ENCODE measurements around the gene PTGER2. TPM values are rescaled to one million over a fixed set of nuclear protein-coding genes. Genes with fewer than 3 reads are reported as not detected.

The PTGER2 gene
- total RNA-seq, 1 donor from 2014 or later = 123 TPM

GRCh38 chr14:52304248-52304904, 9.7 kb upstream of the PTGER2 start:
- intact Hi-C loops (cut with micrococcal nuclease) = no loop called here

GRCh38 chr14:52305014-52305413, 9.1 kb upstream of the PTGER2 start:
- intact Hi-C loops (cut with micrococcal nuclease) = no loop called here

DNA sequence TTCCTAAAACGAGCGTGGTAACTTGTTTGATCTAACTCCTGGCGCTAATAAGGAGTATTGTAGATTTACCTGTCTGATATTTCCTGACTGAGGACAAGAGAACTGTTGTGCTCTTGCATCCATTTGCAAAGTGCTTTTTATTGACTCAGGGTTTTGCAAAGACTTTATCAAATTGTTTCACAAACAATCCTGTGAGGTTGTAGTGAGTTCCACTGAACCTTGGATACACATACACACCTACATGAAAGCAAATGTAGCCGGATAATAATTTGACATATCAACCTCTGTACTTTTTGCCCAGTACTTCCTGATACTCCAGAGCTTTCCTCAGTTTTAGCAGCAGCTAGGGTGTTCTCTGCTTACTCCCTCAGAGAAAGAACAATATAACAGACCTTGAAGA, 6.7 kb upstream of the PTGER2 start:
- intact Hi-C loops (cut with micrococcal nuclease) = no loop called here

GRCh38 chr14:52307905-52308304, 6.2 kb upstream of the PTGER2 start:
- intact Hi-C loops (cut with micrococcal nuclease) = no loop called here

- intact Hi-C loops (cut with micrococcal nuclease) = loop anchor here (5.0 to 10.0 kb wide), 3 partner anchors 157 to 484 kb away; partner anchors contain the start of genes GNG2 and GNPNAT1
These were observed 3.6 kb upstream of the PTGER2 start for GRCh38 chr14:52310541-52310940.

- intact Hi-C loops (cut with micrococcal nuclease) = loop anchor here (5.0 to 10.0 kb wide), 3 partner anchors 154 to 482 kb away; partner anchors contain the start of genes GNG2 and GNPNAT1
These were observed 1.2 kb upstream of the PTGER2 start for GRCh38 chr14:52312931-52313355.

GRCh38 chr14:52313462-52313861, 650 bp upstream of the PTGER2 start:
- intact Hi-C loops (cut with micrococcal nuclease) = loop anchor here (5.0 to 10.0 kb wide), 3 partner anchors 154 to 481 kb away; partner anchors contain the start of genes GNG2 and GNPNAT1

DNA sequence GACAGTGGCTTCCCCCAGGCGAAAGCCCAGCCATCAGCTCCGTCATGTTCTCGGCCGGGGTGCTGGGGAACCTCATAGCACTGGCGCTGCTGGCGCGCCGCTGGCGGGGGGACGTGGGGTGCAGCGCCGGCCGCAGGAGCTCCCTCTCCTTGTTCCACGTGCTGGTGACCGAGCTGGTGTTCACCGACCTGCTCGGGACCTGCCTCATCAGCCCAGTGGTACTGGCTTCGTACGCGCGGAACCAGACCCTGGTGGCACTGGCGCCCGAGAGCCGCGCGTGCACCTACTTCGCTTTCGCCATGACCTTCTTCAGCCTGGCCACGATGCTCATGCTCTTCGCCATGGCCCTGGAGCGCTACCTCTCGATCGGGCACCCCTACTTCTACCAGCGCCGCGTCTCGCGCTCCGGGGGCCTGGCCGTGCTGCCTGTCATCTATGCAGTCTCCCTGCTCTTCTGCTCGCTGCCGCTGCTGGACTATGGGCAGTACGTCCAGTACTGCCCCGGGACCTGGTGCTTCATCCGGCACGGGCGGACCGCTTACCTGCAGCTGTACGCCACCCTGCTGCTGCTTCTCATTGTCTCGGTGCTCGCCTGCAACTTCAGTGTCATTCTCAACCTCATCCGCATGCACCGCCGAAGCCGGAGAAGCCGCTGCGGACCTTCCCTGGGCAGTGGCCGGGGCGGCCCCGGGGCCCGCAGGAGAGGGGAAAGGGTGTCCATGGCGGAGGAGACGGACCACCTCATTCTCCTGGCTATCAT, 663 bp downstream of the PTGER2 start:
- intact Hi-C loops (cut with micrococcal nuclease) = loop anchor here (1.0 to 10.0 kb wide), 7 partner anchors 14 to 480 kb away; partner anchors contain the start of genes GNG2, GNPNAT1, GPR137C and PSMC6

GRCh38 chr14:52315355-52315718, 1.2 kb downstream of the PTGER2 start:
- intact Hi-C loops (cut with micrococcal nuclease) = loop anchor here (2.0 to 10.0 kb wide), 4 partner anchors 13 to 479 kb away; partner anchors contain the start of genes GNG2, GNPNAT1 and PSMC6

- intact Hi-C loops (cut with micrococcal nuclease) = loop anchor here (1.0 to 10.0 kb wide), 5 partner anchors 9 to 477 kb away; partner anchors contain the start of genes GNG2 and GNPNAT1
These were observed 4.0 kb downstream of the PTGER2 start for GRCh38 chr14:52318062-52318461.

DNA sequence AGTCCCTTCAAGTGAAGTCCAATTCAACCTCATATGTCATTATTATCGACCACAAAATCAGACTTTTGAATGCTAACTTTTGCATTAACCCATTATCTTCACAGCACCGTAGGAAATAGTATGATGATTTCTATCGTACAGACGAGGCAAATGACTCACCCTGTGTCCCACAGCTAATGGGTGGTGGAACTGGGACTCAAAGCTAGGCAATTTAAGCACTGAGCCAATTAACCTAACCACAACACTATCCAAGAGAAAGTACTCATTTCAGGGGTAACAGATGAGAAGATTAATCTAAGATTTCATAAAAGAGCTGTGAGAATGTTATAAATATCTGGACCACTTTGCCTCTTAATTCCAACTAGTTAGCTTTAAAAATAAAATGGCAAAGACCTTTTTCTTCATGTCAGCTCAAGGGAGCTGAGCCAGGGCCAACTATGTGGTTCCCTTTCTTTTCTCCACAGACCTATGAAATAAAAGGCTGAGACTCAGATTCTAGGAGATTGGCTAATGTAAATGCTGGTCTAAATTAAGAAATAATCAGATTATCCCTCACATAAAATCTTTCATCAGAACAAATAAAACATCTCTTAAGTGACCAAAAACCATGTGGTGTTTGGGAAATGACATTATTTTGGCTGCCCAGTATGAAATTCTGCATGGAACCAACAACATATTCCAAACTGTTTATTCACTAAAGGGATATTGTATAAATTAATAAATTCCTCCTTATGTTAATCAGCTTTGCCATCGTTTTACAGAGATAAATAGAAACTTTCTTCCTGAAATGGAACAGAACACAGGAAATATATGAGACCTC, 4.9 kb downstream of the PTGER2 start:
- intact Hi-C loops (cut with micrococcal nuclease) = loop anchor here (1.0 to 10.0 kb wide), 5 partner anchors 8 to 476 kb away; partner anchors contain the start of genes GNG2 and GNPNAT1

GRCh38 chr14:52319919-52320318, 5.8 kb downstream of the PTGER2 start:
- intact Hi-C loops (cut with micrococcal nuclease) = loop anchor here (2.0 to 10.0 kb wide), 3 partner anchors 81 to 475 kb away; partner anchors contain the start of genes GNG2 and GNPNAT1

- intact Hi-C loops (cut with micrococcal nuclease) = no loop called here
These were observed 11.0 kb downstream of the PTGER2 start for GRCh38 chr14:52325126-52325525.

- intact Hi-C loops (cut with micrococcal nuclease) = no loop called here
These were observed 11.5 kb downstream of the PTGER2 start for GRCh38 chr14:52325630-52326029.

DNA sequence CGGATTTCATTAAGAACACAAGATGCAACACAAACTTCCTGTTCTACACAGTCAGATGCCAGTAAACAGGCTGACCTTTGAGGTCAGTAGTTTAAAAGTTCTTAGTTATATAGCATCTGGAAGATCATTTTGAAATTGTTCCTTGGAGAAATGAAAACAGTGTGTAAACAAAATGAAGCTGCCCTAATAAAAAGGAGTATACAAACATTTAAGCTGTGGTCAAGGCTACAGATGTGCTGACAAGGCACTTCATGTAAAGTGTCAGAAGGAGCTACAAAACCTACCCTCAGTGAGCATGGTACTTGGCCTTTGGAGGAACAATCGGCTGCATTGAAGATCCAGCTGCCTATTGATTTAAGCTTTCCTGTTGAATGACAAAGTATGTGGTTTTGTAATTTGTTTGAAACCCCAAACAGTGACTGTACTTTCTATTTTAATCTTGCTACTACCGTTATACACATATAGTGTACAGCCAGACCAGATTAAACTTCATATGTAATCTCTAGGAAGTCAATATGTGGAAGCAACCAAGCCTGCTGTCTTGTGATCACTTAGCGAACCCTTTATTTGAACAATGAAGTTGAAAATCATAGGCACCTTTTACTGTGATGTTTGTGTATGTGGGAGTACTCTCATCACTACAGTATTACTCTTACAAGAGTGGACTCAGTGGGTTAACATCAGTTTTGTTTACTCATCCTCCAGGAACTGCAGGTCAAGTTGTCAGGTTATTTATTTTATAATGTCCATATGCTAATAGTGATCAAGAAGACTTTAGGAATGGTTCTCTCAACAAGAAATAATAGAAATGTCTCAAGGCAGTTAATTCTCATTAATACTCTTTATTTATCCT, 13.5 kb downstream of the PTGER2 start:
- intact Hi-C loops (cut with micrococcal nuclease) = loop anchor here (1.0 to 2.0 kb wide), 2 partner anchors 9 to 13 kb away; partner anchors contain the start of gene PTGER2

DNA sequence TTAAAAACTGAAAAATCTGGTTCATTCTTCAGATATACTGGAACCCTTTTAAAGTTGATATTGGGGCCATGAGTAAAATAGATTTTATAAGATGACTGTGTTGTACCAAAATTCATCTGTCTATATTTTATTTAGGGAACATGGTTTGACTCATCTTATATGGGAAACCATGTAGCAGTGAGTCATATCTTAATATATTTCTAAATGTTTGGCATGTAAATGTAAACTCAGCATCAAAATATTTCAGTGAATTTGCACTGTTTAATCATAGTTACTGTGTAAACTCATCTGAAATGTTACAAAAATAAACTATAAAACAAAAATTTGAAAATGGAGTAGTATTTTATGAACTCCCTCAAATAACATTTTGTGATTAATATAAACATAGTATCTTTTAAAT, 14.2 kb downstream of the PTGER2 start:
- intact Hi-C loops (cut with micrococcal nuclease) = loop anchor here (2.0 kb wide), 1 partner anchor 13 kb away; the partner anchor contains the start of gene PTGER2

DNA sequence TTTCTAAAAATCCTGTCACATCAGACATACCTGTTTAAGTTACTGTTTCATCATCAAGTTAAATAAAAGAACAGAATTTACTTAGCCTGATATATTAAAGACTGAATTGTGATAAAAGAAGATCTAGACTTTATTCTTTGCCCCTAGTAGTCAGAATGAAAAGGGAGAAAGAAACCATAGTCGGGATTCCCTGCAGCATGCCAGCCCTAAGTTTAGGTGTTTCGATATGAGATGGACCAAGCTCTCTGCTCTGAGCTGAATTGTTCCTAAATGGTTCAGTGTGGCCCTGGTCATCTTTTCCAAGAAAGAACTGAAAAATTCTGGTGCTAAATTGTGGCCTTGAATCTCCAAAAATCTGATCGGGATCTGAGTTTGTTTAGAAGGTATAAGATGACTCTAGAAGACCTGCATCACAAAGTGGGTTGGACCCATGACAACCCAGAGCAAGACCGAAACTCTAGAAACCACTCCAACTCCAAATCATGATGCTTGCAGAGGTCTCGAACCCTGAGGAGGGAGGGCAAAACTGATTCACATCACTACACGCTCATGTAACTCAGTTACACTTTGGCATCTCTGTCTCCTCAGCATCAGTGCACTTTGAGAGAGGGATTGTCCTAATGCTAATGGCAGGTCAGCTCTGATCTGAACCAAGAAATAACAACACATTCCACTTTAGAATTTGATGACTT, 15.7 kb downstream of the PTGER2 start:
- intact Hi-C loops (cut with micrococcal nuclease) = loop anchor here (2.0 kb wide), 1 partner anchor 15 kb away; the partner anchor contains the start of gene PTGER2

GRCh38 chr14:52332269-52332668, 18.2 kb downstream of the PTGER2 start:
- intact Hi-C loops (cut with micrococcal nuclease) = loop anchor here (2.0 kb wide), 1 partner anchor 19 kb away; no protein-coding TSS in a partner anchor

GRCh38 chr14:52333108-52333507, 19.0 kb downstream of the PTGER2 start:
- intact Hi-C loops (cut with micrococcal nuclease) = loop anchor here (2.0 kb wide), 1 partner anchor 18 kb away; no protein-coding TSS in a partner anchor

Measured in T-helper 2 cell treated with Interferon-gamma antibody and Interleukin-4, amounts not matched to agents 100 ng/mL and 5 ng/mL, for 36 hours (primary cell).